Neural cell (in vitro differentiated cells): ENCODE data around the gene PRR30. TPM values are rescaled to one million over a fixed set of nuclear protein-coding genes. Genes with fewer than 3 reads are reported as not detected.

Source experiments
- H2AFZ ChIP-seq: fragments of 200-600, 300-800 bp; sonication (generic), shearing (Covaris generic); 2 replicates; pipeline ENCODE4 v1.6.0; 2014; ENCODE audit warnings: low read depth, mild to moderate bottlenecking, antibody characterized with exemption, low read length, moderate library complexity
- H3F3A ChIP-seq: fragments of 200-600 bp; shearing (Covaris generic); 2 replicates; pipeline ENCODE4 v1.6.1; 2016; ENCODE audit warnings: mild to moderate bottlenecking, moderate library complexity, mixed read lengths, antibody characterized with exemption, low read length; ENCODE audit not compliant: insufficient read depth, poor library complexity, severe bottlenecking
- H3K27ac ChIP-seq: fragments of 200-600, 300-800 bp; sonication (generic), shearing (Covaris generic); 2 replicates; pipeline ENCODE4 v1.5.1; 2014; ENCODE audit warnings: mild to moderate bottlenecking, low read length, moderate library complexity
- H3K27me3 ChIP-seq: fragments of 300-800, 200-600 bp; sonication (generic), shearing (Covaris generic); 2 replicates; pipeline ENCODE4 v1.6.0; 2014; ENCODE audit warnings: mild to moderate bottlenecking, low read depth, low read length, moderate library complexity; ENCODE audit not compliant: insufficient read depth
- H3K36me3 ChIP-seq: fragments of 300-800, 200-600 bp; sonication (generic), shearing (Covaris generic); 2 replicates; pipeline ENCODE4 v1.5.1; 2014; ENCODE audit warnings: mild to moderate bottlenecking, antibody characterized with exemption, low read length, moderate library complexity; ENCODE audit not compliant: insufficient read depth
- H3K4me2 ChIP-seq: fragments of 300-800, 200-600 bp; sonication (generic), shearing (Covaris generic); 2 replicates; pipeline ENCODE4 v1.6.0; 2014; ENCODE audit warnings: mild to moderate bottlenecking, low read length
- H3K4me3 ChIP-seq: fragments of 300-800, 200-600 bp; sonication (generic), shearing (Covaris generic); 2 replicates; pipeline ENCODE4 v1.5.1; 2014; ENCODE audit warnings: mild to moderate bottlenecking, low read length, moderate library complexity
- H3K79me2 ChIP-seq: fragments of 200-600 bp; shearing (Covaris generic); replicated peaks from 2 replicates; pipeline ENCODE4 v1.6.0; 2014; ENCODE audit warnings: mild to moderate bottlenecking, low read length, moderate library complexity; ENCODE audit not compliant: insufficient read depth
- H3K9ac ChIP-seq: fragments of 300-800, 200-600 bp; sonication (generic), shearing (Covaris generic); 2 replicates; pipeline ENCODE4 v1.6.1; 2016; ENCODE audit warnings: mild to moderate bottlenecking, low read length, mixed read lengths
- H3K9me2 ChIP-seq: fragments of 200-600 bp; shearing (Covaris generic); 2 replicates; pipeline ENCODE4 v1.6.1; 2016; ENCODE audit warnings: mild to moderate bottlenecking, low read length, mixed read lengths; ENCODE audit not compliant: insufficient read depth
- H3K9me3 ChIP-seq: fragments of 200-600, 300-800 bp; sonication (generic), shearing (Covaris generic); 2 replicates; pipeline ENCODE4 v1.6.1; 2016; ENCODE audit warnings: mild to moderate bottlenecking, mixed run types, low read length, moderate library complexity, mixed read lengths
- H4K20me1 ChIP-seq: fragments of 200-600 bp; shearing (Covaris generic); 2 replicates; pipeline ENCODE4 v1.6.1; 2016; ENCODE audit warnings: mild to moderate bottlenecking, mixed run types; ENCODE audit not compliant: insufficient read depth
- CTCF ChIP-seq: fragments of 450-650 bp; IDR thresholded peaks from 2 replicates; pipeline ENCODE4 v1.5.1; 2014; ENCODE audit warnings: antibody characterized with exemption, mild to moderate bottlenecking, moderate library complexity; ENCODE audit not compliant: poor library complexity, severe bottlenecking
- EP300 ChIP-seq: fragments of 450-650 bp; conservative IDR thresholded peaks from 2 replicates; pipeline ENCODE4 v1.6.1; 2014; ENCODE audit warnings: antibody characterized with exemption, mild to moderate bottlenecking, moderate library complexity; ENCODE audit not compliant: poor library complexity, severe bottlenecking
- EZH2 ChIP-seq: fragments of 200-600, 300-800 bp; shearing (Covaris generic), sonication (generic); IDR thresholded peaks from 2 replicates; pipeline ENCODE4 v1.6.1; 2014; ENCODE audit warnings: antibody characterized with exemption, low read length, borderline replicate concordance, mild to moderate bottlenecking; ENCODE audit not compliant: insufficient read depth, poor library complexity, severe bottlenecking
- MXI1 ChIP-seq: fragments of 450-650 bp; conservative IDR thresholded peaks from 2 replicates; pipeline ENCODE4 v1.6.1; 2014; ENCODE audit warnings: antibody characterized with exemption, mild to moderate bottlenecking; ENCODE audit not compliant: poor library complexity, severe bottlenecking
- POLR2AphosphoS5 ChIP-seq: IDR thresholded peaks from 2 replicates; pipeline ENCODE4 v1.6.1; 2012
- RAD21 ChIP-seq: fragments of 450-650 bp; conservative IDR thresholded peaks from 2 replicates; pipeline ENCODE4 v1.6.1; 2014; ENCODE audit warnings: antibody characterized with exemption, mild to moderate bottlenecking, moderate library complexity
- REST ChIP-seq: IDR thresholded peaks from 2 replicates; pipeline ENCODE4 v1.6.1; 2012; ENCODE audit warnings: borderline replicate concordance
- SMC3 ChIP-seq: fragments of 450-650 bp; conservative IDR thresholded peaks from 2 replicates; pipeline ENCODE4 v1.6.1; 2014; ENCODE audit warnings: antibody characterized with exemption, mild to moderate bottlenecking, moderate library complexity; ENCODE audit not compliant: poor library complexity
- TAF1 ChIP-seq: IDR thresholded peaks from 2 replicates; pipeline ENCODE4 v1.6.1; 2012; ENCODE audit warnings: low read depth
- polyA plus RNA-seq: library from polyadenylated mRNA; depleted of rRNA; stranded (reverse); fragments of >200 nt; gene quantifications from 2 replicates; pipeline ENCODE4 v1.2.3, GENCODE V29; 2014

PRR30 gene
- polyA plus RNA-seq, 1 donor from 2014 or later = not detected

- TF ChIP-seq CTCF (no peak), REST (no peak), TAF1 (no peak), RAD21 (no peak), MXI1 (no peak), SMC3 (no peak), EP300 (no peak)
- Histone ChIP-seq H3K9me2 (no peaks in the 10 kb centered on the region), H3K27me3 (no peaks in the 10 kb centered on the region), H3K79me2 (no peaks in the 10 kb centered on the region), H3K9me3 (no peaks in the 10 kb centered on the region), H3K27ac (no peak overlapping the region), H2AFZ (no peak overlapping the region), H3K4me2 (no peak overlapping the region), H3F3A (no peaks in the 10 kb centered on the region), H3K4me3 (no peak overlapping the region), H3K9ac (no peak overlapping the region), H4K20me1 (no peaks in the 10 kb centered on the region), H3K36me3 (no peaks in the 10 kb centered on the region)
Measured at GRCh38 chr2:27158468-27158867, 19.3 kb upstream of the PRR30 start.

- Histone ChIP-seq H3K9me3 (no peaks in the 10 kb centered on the region), H3K27me3 (no peaks in the 10 kb centered on the region), H3F3A (no peaks in the 10 kb centered on the region), H3K27ac (no peak overlapping the region), H3K4me2 (no peak overlapping the region), H4K20me1 (no peaks in the 10 kb centered on the region), H3K79me2 (no peaks in the 10 kb centered on the region), H3K4me3 (no peak overlapping the region), H3K9ac (no peak overlapping the region), H3K36me3 (no peaks in the 10 kb centered on the region), H2AFZ (no peak overlapping the region), H3K9me2 (no peaks in the 10 kb centered on the region)
- no peak for TF ChIP-seq MXI1
- no peak for TF ChIP-seq POLR2AphosphoS5
- no peak for TF ChIP-seq EZH2
- TF ChIP-seq SMC3 = no peak
- TF ChIP-seq RAD21 = no peak
Measured at GRCh38 chr2:27155069-27155520, 15.9 kb upstream of the PRR30 start.

GRCh38 chr2:27154488-27154887 is 15.3 kb upstream of the PRR30 start:
- Histone ChIP-seq H3K36me3 (no peaks in the 10 kb centered on the region), H3K9me2 (no peaks in the 10 kb centered on the region), H3K79me2 (no peaks in the 10 kb centered on the region), H3K27ac (no peak overlapping the region), H3K4me2 (no peak overlapping the region), H2AFZ (no peak overlapping the region), H3K27me3 (no peaks in the 10 kb centered on the region), H4K20me1 (no peaks in the 10 kb centered on the region), H3K9ac (no peak overlapping the region), H3F3A (no peaks in the 10 kb centered on the region), H3K4me3 (no peak overlapping the region), H3K9me3 (no peaks in the 10 kb centered on the region)
- TF ChIP-seq CTCF (no peak), TAF1 (no peak), RAD21 (no peak)
